Measurements from ENCODE around the gene SERF2. TPM values are rescaled to one million over a fixed set of nuclear protein-coding genes. Genes with fewer than 3 reads are reported as not detected.
A peak's percentile ranks its signal among the peaks of the same experiment; 100 is the strongest.
"Not testable (repeated sequence)": the region's sequence is repeated elsewhere in the genome, so short reads cannot be mapped to it uniquely, and the experiment has no call there.

Gene SERF2
- total RNA-seq, 2 donors from 2014 or later: 618 to 766 TPM

DNA sequence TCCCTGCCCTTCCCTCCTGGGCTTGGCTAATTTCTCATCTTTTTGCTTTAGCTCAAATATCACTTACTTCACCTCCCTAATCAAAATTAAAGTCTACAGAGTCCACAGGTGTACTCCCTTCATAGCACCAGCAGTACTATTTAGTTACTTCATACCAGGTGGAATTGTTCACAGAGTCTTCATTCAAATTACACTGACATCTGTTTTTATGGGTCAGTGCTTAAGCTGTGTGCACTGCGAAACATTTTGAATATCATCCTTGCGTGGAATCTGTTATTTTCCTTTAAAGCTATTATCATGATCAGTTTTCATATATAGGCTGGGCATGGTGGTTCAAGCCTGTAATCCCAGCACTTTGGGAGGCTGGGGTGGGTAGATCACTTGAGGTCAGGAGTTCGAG, 2.7 kb upstream of the SERF2 start:
- DNase-seq (ENCODE audit: low spot score): no peak
- intact Hi-C loops (cut with DNase I): no loop called here

DNA sequence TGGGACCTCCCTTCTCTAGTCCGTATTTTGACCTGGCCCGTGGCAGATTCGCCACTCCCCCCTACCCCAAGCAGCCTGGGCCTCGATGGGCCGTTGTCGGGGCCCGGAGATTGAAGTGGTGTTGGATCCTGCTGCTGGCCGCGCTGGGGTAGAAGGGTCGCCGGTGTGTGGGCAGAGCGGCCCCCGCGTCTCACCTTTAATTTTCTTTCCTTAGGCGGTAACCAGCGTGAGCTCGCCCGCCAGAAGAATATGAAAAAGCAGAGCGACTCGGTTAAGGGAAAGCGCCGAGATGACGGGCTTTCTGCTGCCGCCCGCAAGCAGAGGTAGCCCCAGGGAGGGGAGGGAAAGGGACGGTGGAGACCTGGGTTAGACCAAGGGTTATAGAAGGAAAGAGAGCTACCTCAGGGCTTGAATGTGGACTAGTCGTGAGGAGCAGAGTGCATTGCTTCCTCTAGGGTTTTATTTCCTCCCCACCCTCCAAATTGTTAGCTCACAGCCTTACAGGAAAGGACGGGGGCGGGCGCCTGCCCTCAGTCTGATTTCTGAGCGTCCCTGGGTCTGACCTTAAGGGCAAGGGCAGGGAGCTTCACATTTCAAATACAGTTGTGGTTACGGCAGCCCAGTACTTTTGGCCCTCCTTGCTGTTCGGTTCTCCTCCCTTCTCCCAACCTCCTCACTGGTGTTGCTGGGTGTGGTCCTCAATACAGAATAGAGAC, 799 bp downstream of the SERF2 start:
- intact Hi-C loops (cut with DNase I): no loop called here
- peak; percentile 86 for DNase-seq (ENCODE audit: low spot score)

DNA sequence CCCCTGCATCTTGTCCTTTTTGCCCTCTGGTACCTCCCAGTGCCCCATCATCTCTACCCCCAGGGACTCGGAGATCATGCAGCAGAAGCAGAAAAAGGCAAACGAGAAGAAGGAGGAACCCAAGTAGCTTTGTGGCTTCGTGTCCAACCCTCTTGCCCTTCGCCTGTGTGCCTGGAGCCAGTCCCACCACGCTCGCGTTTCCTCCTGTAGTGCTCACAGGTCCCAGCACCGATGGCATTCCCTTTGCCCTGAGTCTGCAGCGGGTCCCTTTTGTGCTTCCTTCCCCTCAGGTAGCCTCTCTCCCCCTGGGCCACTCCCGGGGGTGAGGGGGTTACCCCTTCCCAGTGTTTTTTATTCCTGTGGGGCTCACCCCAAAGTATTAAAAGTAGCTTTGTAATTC, 1.5 kb downstream of the SERF2 start:
- DNase-seq (ENCODE audit: low spot score): no peak
- intact Hi-C loops (cut with DNase I): no loop called here

DNA sequence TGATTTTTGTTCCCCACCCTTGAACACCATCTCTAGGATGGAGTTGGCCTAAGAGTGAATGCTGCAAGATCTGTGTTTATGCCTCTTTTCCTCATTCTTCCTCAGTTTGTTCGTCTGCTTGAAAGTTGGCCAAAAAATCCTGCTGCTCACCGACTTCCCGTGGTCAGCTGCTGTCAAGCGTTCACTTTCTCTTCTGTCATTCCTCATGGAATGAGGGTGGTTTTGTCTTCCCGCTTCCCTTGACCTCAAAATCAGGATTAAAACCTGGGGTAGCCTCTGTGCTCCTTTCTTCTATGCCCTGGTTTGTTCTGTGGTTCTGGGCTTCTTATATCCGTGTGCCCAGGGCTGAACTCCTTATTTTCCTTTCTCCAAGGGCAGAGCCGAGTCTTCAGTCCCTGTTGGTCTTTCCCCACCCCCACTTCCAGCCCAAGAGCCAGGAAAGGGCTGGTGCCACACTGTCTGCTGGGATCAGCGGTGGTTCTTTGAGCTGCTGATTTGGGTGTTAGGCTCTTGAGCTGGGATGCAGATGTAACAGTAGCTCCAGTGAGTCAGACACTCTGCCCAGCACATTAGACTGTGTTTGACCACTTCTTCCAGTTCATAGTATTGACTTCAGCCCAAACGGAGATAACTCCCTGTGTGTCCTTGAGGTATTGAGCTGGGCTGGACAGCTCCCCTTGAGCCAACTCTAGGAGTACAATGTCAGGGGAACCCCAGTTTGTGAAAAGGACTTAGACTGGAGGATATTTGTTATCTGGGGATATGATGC, 2.3 kb downstream of the SERF2 start:
- DNase-seq (ENCODE audit: low spot score): no peak
- intact Hi-C loops (cut with DNase I): no loop called here

DNA sequence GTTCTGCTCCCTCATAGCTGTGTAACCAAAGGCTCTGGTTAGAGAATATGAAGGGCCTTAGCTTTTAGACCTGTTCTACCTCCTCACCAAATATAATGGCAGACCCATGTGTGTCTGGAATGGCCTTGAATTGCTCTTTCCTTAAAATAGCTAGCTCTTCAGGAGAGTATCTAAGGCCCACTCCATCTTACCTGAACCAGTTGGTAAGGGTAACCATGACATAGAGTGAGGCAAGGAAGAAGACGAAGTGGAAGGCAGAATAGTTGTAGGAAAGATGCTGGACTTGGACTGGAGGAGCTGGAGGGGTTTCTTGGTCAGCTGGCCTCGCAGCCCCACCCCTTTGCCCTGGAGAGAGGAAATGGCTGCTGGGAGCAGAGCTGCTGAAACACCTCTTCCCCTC, 3.1 kb downstream of the SERF2 start:
- intact Hi-C loops (cut with DNase I): no loop called here
- no peak for DNase-seq (ENCODE audit: low spot score)

DNA sequence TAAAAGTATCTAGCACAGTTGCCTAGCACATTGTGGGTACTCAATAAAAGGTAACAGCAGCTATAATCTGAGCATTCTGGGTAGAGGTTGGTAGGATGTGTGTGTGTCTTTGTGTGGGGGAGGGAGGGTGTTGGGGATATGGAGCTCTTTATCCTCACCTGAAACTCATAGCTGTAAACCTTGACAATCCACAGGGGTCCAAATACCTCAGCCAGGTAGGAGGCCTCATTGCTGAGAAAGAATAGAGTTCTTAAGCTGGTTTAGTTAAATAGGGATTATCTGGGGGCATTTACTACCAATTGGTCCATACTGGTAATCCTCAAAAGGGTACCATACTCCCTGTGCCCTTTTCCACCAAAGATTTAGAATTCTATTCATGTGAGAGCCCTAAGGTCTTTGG, 3.9 kb downstream of the SERF2 start:
- no peak for DNase-seq (ENCODE audit: low spot score)
- intact Hi-C loops (cut with DNase I): no loop called here

DNA sequence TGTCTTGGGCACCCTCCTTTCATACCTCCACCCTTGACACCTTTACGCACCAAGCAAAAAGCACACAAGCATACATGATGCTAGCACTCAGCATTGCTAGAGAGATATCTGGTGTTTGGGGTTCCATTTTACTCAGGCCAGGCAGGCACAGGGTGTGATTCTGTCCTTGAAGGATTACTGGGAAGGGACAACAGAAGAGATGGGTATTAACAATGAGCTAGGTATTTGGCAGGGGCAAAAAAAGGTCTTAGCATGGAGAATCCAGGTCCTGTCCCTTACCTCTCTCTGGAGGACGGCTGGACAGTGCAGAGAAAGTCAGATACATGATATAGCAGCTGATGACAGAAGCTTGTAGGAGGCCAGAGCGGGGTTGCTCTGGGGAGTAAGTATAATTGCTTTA, 4.4 kb downstream of the SERF2 start:
- no peak for DNase-seq (ENCODE audit: low spot score)

DNA sequence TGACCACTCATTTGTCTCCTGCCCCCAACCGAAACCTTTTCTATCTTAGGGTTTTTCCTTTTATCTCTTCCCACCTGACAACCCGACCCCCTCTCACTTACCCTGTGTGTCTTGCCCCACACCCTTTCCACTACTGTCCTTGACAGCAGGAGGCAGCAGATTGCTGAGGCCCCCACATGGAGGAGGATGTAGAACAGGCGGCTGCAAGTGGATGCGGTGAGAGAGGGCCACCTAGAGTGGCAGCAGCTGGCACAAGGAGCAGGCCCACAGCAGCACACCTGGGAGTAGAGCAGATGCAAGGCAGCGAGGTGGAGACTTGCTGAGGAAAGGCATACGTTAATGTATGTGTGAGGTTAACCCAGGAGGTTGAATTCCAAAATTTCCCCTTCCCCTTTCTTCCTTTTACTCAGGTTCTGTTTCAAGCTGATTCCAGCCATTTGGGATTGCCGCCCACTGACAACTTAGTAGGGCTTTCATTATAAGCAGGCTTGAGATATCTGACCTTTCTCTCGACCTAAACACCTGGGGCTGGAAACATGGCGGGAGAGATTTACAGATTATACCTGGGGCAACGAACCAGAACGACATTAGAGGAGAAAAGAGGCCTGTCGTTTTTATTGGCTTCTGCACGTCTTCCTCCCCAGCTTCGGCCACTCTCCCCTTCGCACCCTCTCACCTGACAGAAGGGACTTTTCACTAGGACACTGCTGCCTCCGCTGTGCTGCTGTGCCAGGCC, 7.3 kb downstream of the SERF2 start:
- DNase-seq (ENCODE audit: low spot score): no peak
- intact Hi-C loops (cut with DNase I): no loop called here

More for the DNA sequence above, 4.4 kb downstream of the SERF2 start:
- intact Hi-C loops (cut with DNase I): no loop called here

DNA sequence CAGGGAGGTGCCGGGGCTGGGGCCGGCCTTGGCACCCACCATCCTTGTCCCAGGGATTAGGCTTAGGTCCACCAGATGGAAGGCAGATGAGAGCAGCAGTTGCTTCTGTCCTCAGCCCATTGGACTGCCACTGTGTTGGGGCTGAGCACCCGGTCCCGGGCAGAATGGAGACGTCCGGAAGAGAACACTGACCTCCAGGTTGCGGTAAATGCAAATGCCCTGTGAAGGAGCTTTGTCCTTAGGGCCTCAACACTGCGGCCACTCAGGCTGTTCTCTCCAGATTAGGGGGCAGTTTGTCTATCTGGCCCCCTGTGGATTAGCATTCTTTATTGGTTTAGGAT, 7.8 kb downstream of the SERF2 start, which contains the start of gene SERINC4:
TSS of gene SERINC4 (minus strand) at position 276 of the 341 bp plus-strand sequence. CDS start at position 42, 234 bp downstream.
- intact Hi-C loops (cut with DNase I): no loop called here

DNA sequence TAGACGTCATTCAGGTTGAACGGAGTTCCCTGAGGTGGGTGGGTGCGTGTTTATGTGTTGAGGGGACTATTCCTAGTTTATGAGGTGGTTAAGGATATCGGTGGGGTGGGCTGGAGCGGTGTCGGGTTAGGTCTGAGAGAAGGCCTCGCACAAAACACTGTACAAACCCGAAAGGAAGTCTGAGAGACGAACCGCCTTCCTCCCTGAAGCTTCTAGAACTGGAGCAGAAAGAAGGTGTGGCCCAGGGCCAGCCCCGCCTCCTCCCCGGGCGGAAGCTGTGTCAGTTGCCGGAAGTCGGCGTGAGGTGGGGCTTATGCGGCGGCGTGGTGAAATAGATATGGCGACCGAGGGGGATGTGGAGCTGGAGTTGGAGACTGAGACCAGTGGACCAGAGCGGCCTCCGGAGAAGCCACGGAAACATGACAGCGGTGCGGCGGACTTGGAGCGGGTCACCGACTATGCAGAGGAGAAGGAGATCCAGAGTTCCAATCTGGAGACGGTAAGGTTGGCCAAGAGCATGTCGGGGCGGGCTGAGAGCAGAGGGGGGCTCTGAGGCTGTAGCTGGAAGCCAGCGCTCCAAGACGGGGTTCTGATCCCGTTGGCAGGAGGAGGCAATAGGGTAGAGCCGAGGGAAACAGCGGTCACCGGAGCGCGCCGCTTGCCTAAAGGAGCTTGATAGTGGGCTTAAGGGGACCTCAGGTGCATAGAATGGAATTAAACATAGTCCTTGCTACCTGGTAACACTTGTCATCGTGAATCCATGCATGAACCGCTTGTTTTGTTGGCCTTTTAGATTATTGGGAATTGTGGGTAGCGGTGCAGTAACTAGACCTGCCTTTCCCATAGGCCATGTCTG, 8.4 kb downstream of the SERF2 start, which contains the start of gene HYPK:
TSS of gene HYPK (plus strand) at position 314 of the 856 bp plus-strand sequence. CDS start at position 338, 24 bp downstream.
- DNase-seq (ENCODE audit: low spot score): peak; percentile 98
- intact Hi-C loops (cut with DNase I): no loop called here

More for the DNA sequence above, 7.8 kb downstream of the SERF2 start, which contains the start of gene SERINC4:
- DNase-seq (ENCODE audit: low spot score): no peak

DNA sequence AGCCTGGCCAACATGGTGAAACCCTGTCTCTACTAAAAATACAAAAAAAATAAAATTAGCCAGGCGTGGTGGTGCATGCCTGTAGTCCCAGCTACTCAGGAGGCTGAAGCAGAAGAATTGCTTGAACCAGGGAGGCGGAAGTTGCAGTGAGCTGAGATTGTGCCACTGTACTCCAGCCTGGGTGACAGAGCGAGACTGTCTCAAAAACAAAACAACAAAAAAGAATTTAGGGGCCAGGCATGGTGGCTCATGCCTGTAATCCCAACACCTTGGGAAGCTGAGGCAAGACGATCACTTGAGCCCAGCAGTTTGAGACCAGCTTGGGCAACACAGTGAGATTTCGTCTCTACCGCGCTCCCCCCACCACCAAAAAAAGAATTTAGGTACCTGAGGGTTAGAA, 10.6 kb downstream of the SERF2 start:
- intact Hi-C loops (cut with DNase I); DNase-seq (ENCODE audit: low spot score): not testable (repeated sequence)

DNA sequence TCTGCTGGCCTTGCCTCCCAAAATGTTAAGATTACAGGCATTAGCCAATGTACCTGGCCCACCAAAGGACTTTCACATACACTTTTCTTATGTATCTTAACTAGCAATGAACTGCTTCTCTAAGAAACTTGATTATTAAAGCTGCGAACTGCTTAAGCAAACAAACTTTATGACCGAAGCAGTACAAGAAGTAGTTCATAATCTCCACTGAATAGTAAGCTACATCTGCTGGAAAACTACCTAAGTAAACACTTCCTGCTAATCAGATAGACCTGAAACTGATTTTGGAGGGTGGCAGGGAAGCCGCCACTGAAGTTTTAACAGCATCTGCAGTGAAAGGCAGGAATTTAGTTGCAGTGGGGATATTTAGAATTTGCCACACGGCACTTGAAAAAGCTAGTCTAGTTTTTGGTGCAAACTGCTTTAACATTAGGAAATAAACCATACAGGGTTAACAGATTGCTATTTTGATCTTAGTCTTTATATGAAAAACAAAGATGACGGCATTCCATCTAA, 16.4 kb downstream of the SERF2 start:
- no peak for DNase-seq (ENCODE audit: low spot score)

DNA sequence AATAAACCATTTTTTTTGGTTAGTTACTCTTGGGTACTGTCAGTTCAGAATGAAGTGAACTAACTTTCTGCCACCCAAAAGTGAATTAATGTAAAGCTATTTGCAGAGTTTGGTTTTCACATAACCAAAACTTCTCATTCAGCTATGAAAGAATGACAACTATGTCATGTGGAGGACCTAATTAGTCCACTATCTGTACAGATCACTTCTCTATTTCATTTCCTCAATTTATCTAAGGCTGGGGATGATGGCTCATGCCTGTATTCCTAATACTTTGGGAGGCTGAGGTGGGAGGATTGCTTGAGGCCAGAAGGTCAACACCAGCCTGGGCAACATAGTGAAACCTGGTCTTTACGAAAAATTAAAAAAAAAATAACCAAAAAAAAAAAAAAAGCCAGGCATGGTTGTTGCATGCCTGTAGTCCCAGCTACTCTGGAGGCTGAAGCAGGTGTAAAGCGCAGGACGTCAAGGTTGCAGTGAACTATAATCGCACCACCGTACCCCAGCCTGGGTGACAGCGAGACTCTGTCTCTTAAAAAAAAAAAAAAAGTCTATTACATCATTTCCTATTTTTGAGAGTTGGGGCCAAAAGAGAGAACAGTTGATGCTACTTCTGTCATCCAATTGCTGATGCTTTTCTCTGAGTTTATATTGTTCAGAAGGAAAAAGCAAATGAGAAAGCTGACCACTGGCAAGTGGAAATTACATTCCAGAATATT, 17.0 kb downstream of the SERF2 start:
- intact Hi-C loops (cut with DNase I): loop anchor here in 1 of 2 donors (5.0 kb wide), 1 partner anchor 592 kb away; no protein-coding TSS in a partner anchor
- no peak for DNase-seq (ENCODE audit: low spot score)

More for the DNA sequence above, 16.4 kb downstream of the SERF2 start:
- intact Hi-C loops (cut with DNase I): loop anchor here in 1 of 2 donors (5.0 kb wide), 1 partner anchor 591 kb away; no protein-coding TSS in a partner anchor

DNA sequence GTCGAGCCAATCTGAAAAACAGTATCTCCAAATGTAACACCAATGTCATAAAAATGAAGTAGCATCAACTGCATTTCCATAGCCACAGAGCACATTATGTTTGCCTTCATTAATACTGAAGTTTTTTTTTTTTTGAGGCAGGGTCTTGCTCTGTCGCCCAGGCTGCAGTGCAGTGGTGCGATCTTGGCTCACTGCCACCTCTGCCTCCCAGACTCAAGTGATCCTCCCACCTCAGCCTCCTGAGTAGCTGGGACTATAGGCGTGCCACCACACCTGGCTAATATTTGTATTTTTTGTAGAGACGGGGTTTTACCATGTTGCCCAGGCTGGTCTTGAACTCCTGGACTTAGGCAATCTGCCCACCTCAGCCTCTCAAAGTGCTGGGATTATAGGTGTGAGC, 22.9 kb downstream of the SERF2 start:
- DNase-seq (ENCODE audit: low spot score); intact Hi-C loops (cut with DNase I): not testable (repeated sequence)

DNA sequence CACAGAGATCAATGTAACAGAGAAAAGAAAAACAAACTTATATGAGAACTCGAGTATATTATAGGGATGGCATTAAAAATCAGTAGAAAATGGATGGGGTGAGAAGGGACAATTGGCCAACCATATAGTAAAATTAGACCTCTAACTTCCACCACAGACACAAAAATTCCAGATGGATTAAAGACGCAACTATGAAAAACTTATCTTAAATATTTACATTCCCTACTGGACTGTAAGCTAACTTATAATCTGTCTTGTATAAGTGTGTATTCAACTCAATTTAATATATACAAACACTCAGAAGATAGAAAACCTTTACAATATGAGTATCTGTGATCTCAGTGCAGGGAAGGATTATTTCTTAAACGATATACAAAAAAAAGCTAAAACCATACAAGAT, 29.4 kb downstream of the SERF2 start:
- intact Hi-C loops (cut with DNase I): no loop called here
- no peak for DNase-seq (ENCODE audit: low spot score)

DNA sequence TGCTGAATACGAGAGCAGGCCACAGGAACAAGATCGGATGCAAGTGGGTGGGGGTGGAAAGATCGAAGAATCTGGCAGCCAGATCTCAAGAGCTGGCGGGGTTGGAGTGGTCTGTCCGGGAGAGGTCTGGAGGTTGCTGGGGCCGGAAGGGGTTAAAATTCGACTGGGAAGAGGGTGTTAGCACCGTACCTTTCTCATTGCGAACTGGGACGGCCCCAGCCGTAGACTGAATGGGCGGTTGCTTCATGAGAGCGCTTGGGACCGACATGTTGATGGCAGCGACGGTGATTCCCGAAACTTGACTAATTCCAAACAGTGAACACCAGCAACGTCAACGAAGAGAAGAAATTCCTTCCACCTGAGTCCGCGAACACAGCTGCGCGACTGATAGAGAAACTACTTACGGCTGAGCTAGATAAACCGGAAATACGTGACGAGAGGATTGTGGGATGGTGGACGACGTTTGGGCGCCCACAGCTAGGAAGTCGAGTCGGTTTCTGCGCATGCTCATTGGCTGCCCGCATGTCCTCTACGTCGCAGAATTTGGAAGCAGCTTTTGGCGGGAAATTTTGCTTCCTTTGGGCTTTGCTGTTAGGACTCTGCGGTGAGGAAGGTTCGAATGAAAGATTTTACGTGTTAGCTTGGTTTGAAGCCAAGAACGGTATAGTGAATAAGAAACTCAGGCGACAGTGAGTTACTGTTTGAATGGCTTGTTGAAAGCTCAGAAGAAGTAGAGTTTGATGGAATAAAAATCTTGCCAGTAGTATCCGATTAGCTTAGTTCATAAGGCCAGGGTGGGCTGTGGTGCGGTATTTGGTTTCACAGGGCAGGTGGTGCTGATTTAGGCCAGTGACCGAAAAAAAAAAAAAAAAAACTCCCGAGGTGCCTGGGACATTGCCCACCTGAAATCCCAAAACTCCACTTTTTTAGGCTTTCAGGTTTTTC, 32.5 kb downstream of the SERF2 start, which contains the start of gene MFAP1:
TSS of gene MFAP1 (minus strand) at position 389 of the 945 bp plus-strand sequence. CDS start at position 268, 121 bp downstream.
- peak; percentile 97 for DNase-seq (ENCODE audit: low spot score)
- intact Hi-C loops (cut with DNase I): no loop called here

DNA sequence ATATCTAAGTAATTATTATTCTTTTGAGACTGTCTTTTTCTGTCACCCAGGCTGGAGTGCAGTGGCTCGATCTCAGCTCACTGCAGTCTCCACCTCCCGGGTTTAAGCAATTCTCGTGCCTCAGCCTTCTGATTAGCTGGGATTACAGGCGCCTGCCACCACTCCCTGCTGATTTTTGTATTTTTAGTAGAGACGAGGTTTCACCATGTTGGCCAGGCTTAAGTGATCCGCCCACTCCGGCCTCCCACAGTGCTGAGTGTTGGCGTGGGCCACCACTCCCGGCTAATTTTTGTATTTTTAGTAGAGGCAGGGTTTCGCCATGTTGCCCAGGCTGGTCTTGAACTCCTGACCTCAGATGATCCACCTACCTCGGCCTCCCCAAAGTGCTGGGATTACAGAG, 33.2 kb downstream of the SERF2 start:
- intact Hi-C loops (cut with DNase I); DNase-seq (ENCODE audit: low spot score): not testable (repeated sequence)

All from posterior vena cava (tissue), 2 donors.